B cell (primary cell): ENCODE measurements around the gene FZR1. TPM values are rescaled to one million over a fixed set of nuclear protein-coding genes. Genes with fewer than 3 reads are reported as not detected.
A peak's percentile ranks its signal among the peaks of the same experiment; 100 is the strongest.

ENCODE experiments used
- ATAC-seq: fragments of 200-7000 bp; cut with Tn5 transposase; one replicate; pipeline ENCODE4 v1.10.0; 2021; ENCODE audit warnings: low read depth, mild to moderate bottlenecking, moderate number of reproducible peaks, moderate library complexity
- CTCF ChIA-PET: fragments of 350-600 bp; sonication (Branson Sonifier 250); formaldehyde crosslinking; loops from one replicate; lab custom pipeline; 2021; ENCODE audit warnings: antibody characterized with exemption, inconsistent platforms; lab: Charles Lee
- POLR2A ChIA-PET: fragments of 350-600 bp; sonication (Branson Sonifier 250); formaldehyde crosslinking; loops from one replicate; lab custom pipeline; 2021; ENCODE audit warnings: antibody characterized with exemption; lab: Charles Lee
- DNase-seq: peaks from one replicate; pipeline ENCODE4 v3.0.0; 2013
- H2AFZ ChIP-seq: 2 replicates; pipeline ENCODE4 v1.6.1; 2012; ENCODE audit warnings: mild to moderate bottlenecking, low read depth, low read length; ENCODE audit not compliant: insufficient read depth, poor library complexity, severe bottlenecking
- H3K27ac ChIP-seq, 2 donors: 1 replicate in 1 of 2; 2 replicates in 1 of 2; pipeline ENCODE4 v1.5.1; 2012 to 2013; ENCODE audit warnings: low read length in 2 of 2, mild to moderate bottlenecking in 2 of 2, moderate library complexity in 1 of 2
- H3K27me3 ChIP-seq, 4 experiments: fragments of 200-600 bp in 1 of 4; sonication (generic) in 1 of 4; replicated peaks in 1 of 4; 1 replicate in 2 of 4; 2 replicates in 2 of 4; pipeline versions ENCODE4 v1.6.1 to v1.7.0; 2013 to 2016; ENCODE audit warnings: low read length in 3 of 4, mild to moderate bottlenecking in 2 of 4, mixed read lengths in 1 of 4, moderate library complexity in 1 of 4; ENCODE audit not compliant: insufficient read depth in 4 of 4, control insufficient read depth in 3 of 4; ENCODE audit errors: control extremely low read depth in 1 of 4
- H3K36me3 ChIP-seq, 2 experiments: replicated peaks in 1 of 2; 1 replicate in 1 of 2; 2 replicates in 1 of 2; pipeline versions ENCODE4 v1.6.1 to v1.7.1; 2013; ENCODE audit warnings: low read length in 1 of 2; ENCODE audit not compliant: insufficient read depth in 2 of 2, control insufficient read depth in 1 of 2; ENCODE audit errors: control extremely low read depth in 1 of 2, extremely low read depth in 1 of 2
- H3K4me1 ChIP-seq, 2 donors: fragments of 200-600 bp in 1 of 2; sonication (generic) in 1 of 2; 1 replicate in 1 of 2; 2 replicates in 1 of 2; pipeline versions ENCODE4 v1.5.1 to v1.6.1; 2013 to 2017; ENCODE audit warnings: low read length in 2 of 2; ENCODE audit not compliant: control insufficient read depth in 2 of 2, insufficient read depth in 2 of 2
- H3K4me2 ChIP-seq: replicated peaks from 2 replicates; pipeline ENCODE3; 2012; ENCODE audit warnings: mild to moderate bottlenecking, low read depth, low read length; ENCODE audit not compliant: poor library complexity, severe bottlenecking
- H3K4me3 ChIP-seq, 5 experiments: fragments of 200-600 bp in 1 of 5; sonication (generic) in 1 of 5; 1 replicate in 3 of 5; 2 replicates in 2 of 5; pipeline versions ENCODE4 v1.5.1 to v1.7.0; 2011 to 2016; ENCODE audit warnings: low read length in 4 of 5, mild to moderate bottlenecking in 4 of 5, low read depth in 2 of 5, control low read depth in 1 of 5, moderate library complexity in 1 of 5; ENCODE audit not compliant: insufficient read depth in 1 of 5; ENCODE audit errors: control extremely low read depth in 1 of 5, extremely low read depth in 1 of 5
- H3K79me2 ChIP-seq: fragments of 200-600 bp; sonication (generic); one replicate; pipeline ENCODE4 v1.6.0; 2016; ENCODE audit warnings: low read length; ENCODE audit not compliant: control insufficient read depth, insufficient read depth
- H3K9ac ChIP-seq: fragments of 200-600 bp; sonication (generic); 2 replicates; pipeline ENCODE4 v1.6.1; 2017; ENCODE audit warnings: mild to moderate bottlenecking, low read length, moderate library complexity
- H3K9me3 ChIP-seq, 3 donors: one replicate each; pipeline versions ENCODE4 v1.6.1 to v1.7.1; 2013; ENCODE audit warnings: low read length in 2 of 3; ENCODE audit not compliant: control insufficient read depth in 2 of 3, insufficient read depth in 1 of 3; ENCODE audit errors: control extremely low read depth in 1 of 3
- H4K20me1 ChIP-seq: 2 replicates; pipeline ENCODE4 v1.6.0; 2012; ENCODE audit warnings: mild to moderate bottlenecking, low read length; ENCODE audit not compliant: insufficient read depth, control insufficient read depth, poor library complexity, severe bottlenecking
- H3K27ac Mint-ChIP-seq: one replicate; pipeline ENCODE4 v1.8.0; 2021; ENCODE audit warnings: mixed read lengths
- H3K27me3 Mint-ChIP-seq: one replicate; pipeline ENCODE4 v1.8.0; 2021; ENCODE audit warnings: mixed read lengths
- H3K4me1 Mint-ChIP-seq: one replicate; pipeline ENCODE4 v1.8.0; 2021; ENCODE audit warnings: mixed read lengths
- H3K4me3 Mint-ChIP-seq: one replicate; pipeline ENCODE4 v1.8.0; 2021; ENCODE audit warnings: mixed read lengths
- H3K9me3 Mint-ChIP-seq: one replicate; pipeline ENCODE4 v1.8.0; 2022; ENCODE audit warnings: mixed read lengths; ENCODE audit not compliant: insufficient read depth
- CTCF ChIP-seq: fragments of 200-600 bp; IDR thresholded peaks from one replicate; pipeline ENCODE4 v1.8.0; 2022; ENCODE audit warnings: antibody characterized with exemption, mild to moderate bottlenecking
- EZH2 ChIP-seq: IDR thresholded peaks from 2 replicates; pipeline ENCODE4 v1.6.1; 2012; ENCODE audit warnings: borderline replicate concordance, low read depth, mild to moderate bottlenecking, moderate library complexity, low read length; ENCODE audit not compliant: insufficient read depth, poor library complexity, severe bottlenecking
- WGBS: methylation state at CpG from one replicate; pipeline ENCODE4 v1.1.5; 2013; ENCODE audit warnings: missing lambda C conversion rate; ENCODE audit not compliant: insufficient coverage; 5-methylcytosine and 5-hydroxymethylcytosine counted together
- intact Hi-C: fragments of 100-400 bp; cut with micrococcal nuclease; formaldehyde crosslinking; loops from one replicate; pipeline ENCODE4 v1.10.0; 2022
- polyA plus RNA-seq: library from polyadenylated mRNA; depleted of rRNA; stranded (reverse); fragments of >200 nt; gene quantifications from 2 replicates; pipeline ENCODE4 v1.2.3, GENCODE V29; 2012
- total RNA-seq, 2 donors: library from RNA; stranded (reverse); fragments of 120-200 nt in 1 of 2; gene quantifications; 1 replicate in 1 of 2; 2 replicates in 1 of 2; pipeline versions ENCODE4 v1.2.3 to v1.2.4, GENCODE V29; 2013 to 2022

The FZR1 gene
- total and polyA plus RNA-seq, 2 donors (not counting 1 experiment from before 2014, with no cell fraction given) = 83.5 to 96.1 TPM

GRCh38 chr19:3477506-3477905 is 28.6 kb upstream of the FZR1 start:
- TF ChIP-seq EZH2 = no peak
- TF ChIP-seq CTCF = no peak
- no peak overlapping the region for H3K27ac Mint-ChIP-seq
- no peaks in the 10 kb centered on the region for H3K9me3 Mint-ChIP-seq
- Histone ChIP-seq H3K27me3 (peaks cover 0 to 10% (median 0%) of the 10 kb centered on the region in 4 experiments), H3K27ac (no peak overlapping the region), H3K36me3 (no peaks in the 10 kb centered on the region), H3K4me2 (no peak overlapping the region), H4K20me1 (no peaks in the 10 kb centered on the region), H3K9ac (no peak overlapping the region), H3K4me3 (no peak overlapping the region), H3K79me2 (no peaks in the 10 kb centered on the region), H3K9me3 (peaks cover 0 to 13% (median 0%) of the 10 kb centered on the region in 3 donors), H2AFZ (no peak overlapping the region), H3K4me1 (peaks cover 17 to 31% of the 10 kb centered on the region in 2 donors)
- ATAC-seq (no peak), DNase-seq (no peak)
- intact Hi-C loops = no loop called here
- H3K4me3 Mint-ChIP-seq = no peak overlapping the region
- ChIA-PET CTCF (no interaction called here), POLR2A (no interaction called here)
- H3K27me3 Mint-ChIP-seq = peaks cover 5% of the 10 kb centered on the region
- peaks cover 18% of the 10 kb centered on the region for H3K4me1 Mint-ChIP-seq

- Histone ChIP-seq H4K20me1 (no peaks in the 10 kb centered on the region), H3K4me3 (no peak overlapping the region), H3K4me1 (peaks cover 17 to 31% of the 10 kb centered on the region in 2 donors), H3K9me3 (peaks cover 0 to 13% (median 0%) of the 10 kb centered on the region in 3 donors), H2AFZ (no peak overlapping the region), H3K27ac (no peak overlapping the region), H3K27me3 (peaks cover 0 to 10% (median 0%) of the 10 kb centered on the region in 4 experiments), H3K9ac (no peak overlapping the region), H3K79me2 (no peaks in the 10 kb centered on the region), H3K4me2 (no peak overlapping the region), H3K36me3 (no peaks in the 10 kb centered on the region)
- TF ChIP-seq CTCF (no peak), EZH2 (no peak)
- no peak for ATAC-seq
- H3K4me3 Mint-ChIP-seq = peak overlapping the region; percentile 62
- H3K4me1 Mint-ChIP-seq = peaks cover 18% of the 10 kb centered on the region
- intact Hi-C loops = no loop called here
- ChIA-PET POLR2A (no interaction called here), CTCF (no interaction called here)
- no peak for DNase-seq
- no peaks in the 10 kb centered on the region for H3K9me3 Mint-ChIP-seq
- WGBS = 100% methylated on average over 2 of the region's 2 CpGs
- H3K27me3 Mint-ChIP-seq = peaks cover 5% of the 10 kb centered on the region
- H3K27ac Mint-ChIP-seq = no peak overlapping the region
Measured at GRCh38 chr19:3477951-3478350, 28.2 kb upstream of the FZR1 start.
